ENCODE measurements around the gene CLCN1. TPM values are rescaled to one million over a fixed set of nuclear protein-coding genes. Genes with fewer than 3 reads are reported as not detected.

CLCN1 gene
- total RNA-seq, 1 experiment from 2014 or later, result not detected

DNA sequence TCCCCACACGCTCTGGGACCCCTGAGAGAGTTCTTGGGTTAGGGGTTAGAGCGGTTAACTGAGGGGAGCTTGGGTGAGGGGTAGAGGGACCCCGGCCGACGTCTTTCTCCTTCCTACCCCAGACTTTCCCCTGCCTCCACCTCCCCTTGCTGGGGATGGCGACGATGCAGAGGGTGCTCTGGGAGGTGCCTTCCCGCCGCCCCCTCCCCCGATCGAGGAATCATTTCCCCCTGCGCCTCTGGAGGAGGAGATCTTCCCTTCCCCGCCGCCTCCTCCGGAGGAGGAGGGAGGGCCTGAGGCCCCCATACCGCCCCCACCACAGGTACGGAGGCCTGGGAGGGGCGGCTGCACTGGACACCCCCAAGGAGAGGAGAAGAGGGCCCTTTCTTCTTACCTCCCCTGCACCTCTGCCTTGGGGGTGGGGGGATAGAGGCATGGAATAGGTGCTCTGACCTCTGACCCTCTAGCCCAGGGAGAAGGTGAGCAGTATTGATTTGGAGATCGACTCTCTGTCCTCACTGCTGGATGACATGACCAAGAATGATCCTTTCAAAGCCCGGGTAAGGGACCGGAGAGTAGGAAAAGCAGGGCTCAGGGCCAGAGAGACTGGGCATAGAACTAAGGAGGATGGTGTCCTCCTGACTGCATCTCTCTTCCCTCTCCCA, 66.3 kb downstream of the CLCN1 start:
- TF ChIP-seq, protein P1, sequence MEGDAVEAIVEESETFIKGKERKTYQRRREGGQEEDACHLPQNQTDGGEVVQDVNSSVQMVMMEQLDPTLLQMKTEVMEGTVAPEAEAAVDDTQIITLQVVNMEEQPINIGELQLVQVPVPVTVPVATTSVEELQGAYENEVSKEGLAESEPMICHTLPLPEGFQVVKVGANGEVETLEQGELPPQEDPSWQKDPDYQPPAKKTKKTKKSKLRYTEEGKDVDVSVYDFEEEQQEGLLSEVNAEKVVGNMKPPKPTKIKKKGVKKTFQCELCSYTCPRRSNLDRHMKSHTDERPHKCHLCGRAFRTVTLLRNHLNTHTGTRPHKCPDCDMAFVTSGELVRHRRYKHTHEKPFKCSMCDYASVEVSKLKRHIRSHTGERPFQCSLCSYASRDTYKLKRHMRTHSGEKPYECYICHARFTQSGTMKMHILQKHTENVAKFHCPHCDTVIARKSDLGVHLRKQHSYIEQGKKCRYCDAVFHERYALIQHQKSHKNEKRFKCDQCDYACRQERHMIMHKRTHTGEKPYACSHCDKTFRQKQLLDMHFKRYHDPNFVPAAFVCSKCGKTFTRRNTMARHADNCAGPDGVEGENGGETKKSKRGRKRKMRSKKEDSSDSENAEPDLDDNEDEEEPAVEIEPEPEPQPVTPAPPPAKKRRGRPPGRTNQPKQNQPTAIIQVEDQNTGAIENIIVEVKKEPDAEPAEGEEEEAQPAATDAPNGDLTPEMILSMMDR (conservative IDR thresholded peaks at IDR 0.05; ENCODE audit: low read depth, low read length), result no peak
- no peak for TF ChIP-seq EZH2 (IDR thresholded peaks at IDR 0.05; ENCODE audit: borderline replicate concordance, low read depth, low read length, poor library complexity, severe bottlenecking)
- intact Hi-C loops (cut with micrococcal nuclease; ENCODE audit: unreplicated experiment), result no loop called here
- POLR2A ChIA-PET (ENCODE audit: low non-redundant PET), result no interaction called here

DNA sequence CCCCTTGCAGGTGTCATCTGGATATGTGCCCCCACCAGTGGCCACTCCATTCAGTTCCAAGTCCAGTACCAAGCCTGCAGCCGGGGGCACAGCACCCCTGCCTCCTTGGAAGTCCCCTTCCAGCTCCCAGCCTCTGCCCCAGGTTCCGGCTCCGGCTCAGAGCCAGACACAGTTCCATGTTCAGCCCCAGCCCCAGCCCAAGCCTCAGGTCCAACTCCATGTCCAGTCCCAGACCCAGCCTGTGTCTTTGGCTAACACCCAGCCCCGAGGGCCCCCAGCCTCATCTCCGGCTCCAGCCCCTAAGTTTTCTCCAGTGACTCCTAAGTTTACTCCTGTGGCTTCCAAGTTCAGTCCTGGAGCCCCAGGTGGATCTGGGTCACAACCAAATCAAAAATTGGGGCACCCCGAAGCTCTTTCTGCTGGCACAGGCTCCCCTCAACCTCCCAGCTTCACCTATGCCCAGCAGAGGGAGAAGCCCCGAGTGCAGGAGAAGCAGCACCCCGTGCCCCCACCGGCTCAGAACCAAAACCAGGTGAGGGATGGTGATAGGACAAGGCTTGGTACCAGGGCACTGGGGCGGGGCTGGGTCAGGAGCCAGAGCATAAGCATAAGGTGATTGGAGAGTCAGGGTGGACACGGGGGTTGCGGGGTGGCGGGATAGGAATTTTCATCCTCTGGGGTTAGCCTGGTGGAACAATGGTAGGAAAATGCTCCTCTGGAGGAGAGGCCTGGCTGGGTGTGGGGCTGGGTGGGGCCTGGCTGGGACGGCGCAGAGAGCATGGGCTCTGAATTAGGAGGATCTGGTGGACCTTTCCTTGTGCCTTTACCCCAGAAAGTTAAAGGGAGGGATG, 67.1 kb downstream of the CLCN1 start:
- Histone ChIP-seq H3K27ac (ENCODE audit: low read depth, low read length, poor library complexity, severe bottlenecking) (no peak overlapping the region), H3K4me1 (ENCODE audit: insufficient read depth, low read length, poor library complexity, severe bottlenecking) (peaks cover 33% of the 10 kb centered on the region), H3K36me3 (ENCODE audit: insufficient read depth, low read length, poor library complexity, severe bottlenecking) (no peaks in the 10 kb centered on the region), H3K27me3 (replicated peaks; ENCODE audit: insufficient read depth, low read depth, low read length, poor library complexity) (no peaks in the 10 kb centered on the region), H3K4me3 (ENCODE audit: low read depth, low read length, poor library complexity, severe bottlenecking) (no peak overlapping the region), H3K9me3 (ENCODE audit: low read depth, low read length, poor library complexity, severe bottlenecking) (no peaks in the 10 kb centered on the region)
- ChIA-PET POLR2A (ENCODE audit: low non-redundant PET) (no interaction called here), CTCF (no interaction called here)
- TF ChIP-seq, protein P1 (conservative IDR thresholded peaks at IDR 0.05; ENCODE audit: low read depth, low read length), result no peak
- no peak for TF ChIP-seq EZH2 (IDR thresholded peaks at IDR 0.05; ENCODE audit: borderline replicate concordance, low read depth, low read length, poor library complexity, severe bottlenecking)
- intact Hi-C loops (cut with micrococcal nuclease; ENCODE audit: unreplicated experiment), result no loop called here
- no peak for DNase-seq (ENCODE audit: low spot score)
- TSS peak; percentile 61 for BruUV-seq (replicated peaks)

More for the DNA sequence above, 66.3 kb downstream of the CLCN1 start:
- no TSS peak for BruUV-seq (replicated peaks)
- Histone ChIP-seq H3K36me3 (ENCODE audit: insufficient read depth, low read length, poor library complexity, severe bottlenecking) (no peaks in the 10 kb centered on the region), H3K27me3 (replicated peaks; ENCODE audit: insufficient read depth, low read depth, low read length, poor library complexity) (no peaks in the 10 kb centered on the region), H3K4me3 (ENCODE audit: low read depth, low read length, poor library complexity, severe bottlenecking) (peak overlapping the region; percentile 65), H3K9me3 (ENCODE audit: low read depth, low read length, poor library complexity, severe bottlenecking) (no peaks in the 10 kb centered on the region), H3K27ac (ENCODE audit: low read depth, low read length, poor library complexity, severe bottlenecking) (peak overlapping the region; percentile 97), H3K4me1 (ENCODE audit: insufficient read depth, low read length, poor library complexity, severe bottlenecking) (peaks cover 35% of the 10 kb centered on the region)
- peak; percentile 13 for DNase-seq (ENCODE audit: low spot score)
- CTCF ChIA-PET, result no interaction called here

DNA sequence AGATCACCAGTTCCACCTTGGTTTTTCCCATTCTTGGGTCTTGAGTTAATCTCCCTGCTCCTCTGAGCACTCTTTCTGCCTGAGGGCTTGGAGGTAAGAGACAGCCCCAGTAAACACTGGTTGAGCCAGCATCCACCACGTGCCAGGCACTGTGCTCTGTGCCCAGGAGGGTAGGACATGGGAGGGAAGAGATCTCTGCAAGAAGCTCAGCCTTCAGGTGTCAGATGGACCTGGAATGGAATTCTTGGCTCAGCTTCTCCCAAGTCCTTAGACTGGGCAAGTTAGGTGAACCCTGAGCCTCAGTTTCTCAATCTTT, 67.7 kb downstream of the CLCN1 start:
- CTCF ChIA-PET, result no interaction called here
- TF ChIP-seq, protein P1 (conservative IDR thresholded peaks at IDR 0.05; ENCODE audit: low read depth, low read length), result no peak
- no peak for TF ChIP-seq EZH2 (IDR thresholded peaks at IDR 0.05; ENCODE audit: borderline replicate concordance, low read depth, low read length, poor library complexity, severe bottlenecking)
- Histone ChIP-seq H3K9me3 (ENCODE audit: low read depth, low read length, poor library complexity, severe bottlenecking) (no peaks in the 10 kb centered on the region), H3K4me3 (ENCODE audit: low read depth, low read length, poor library complexity, severe bottlenecking) (no peak overlapping the region), H3K4me1 (ENCODE audit: insufficient read depth, low read length, poor library complexity, severe bottlenecking) (peaks cover 27% of the 10 kb centered on the region), H3K36me3 (ENCODE audit: insufficient read depth, low read length, poor library complexity, severe bottlenecking) (peaks cover 5% of the 10 kb centered on the region), H3K27ac (ENCODE audit: low read depth, low read length, poor library complexity, severe bottlenecking) (no peak overlapping the region), H3K27me3 (replicated peaks; ENCODE audit: insufficient read depth, low read depth, low read length, poor library complexity) (no peaks in the 10 kb centered on the region)
- intact Hi-C loops (cut with micrococcal nuclease; ENCODE audit: unreplicated experiment), result no loop called here
- BruUV-seq (replicated peaks), result no TSS peak
- no peak for DNase-seq (ENCODE audit: low spot score)
- POLR2A ChIA-PET (ENCODE audit: low non-redundant PET), result no interaction called here

Measured in A673 (cell line).